Measurements from ENCODE around the gene C11orf68. TPM values are rescaled to one million over a fixed set of nuclear protein-coding genes. Genes with fewer than 3 reads are reported as not detected.
"Not testable (repeated sequence)": the region's sequence is repeated elsewhere in the genome, so short reads cannot be mapped to it uniquely, and the experiment has no call there.

C11orf68 gene
- total RNA-seq, 1 donor from 2014 or later, result 42.0 TPM

- ATAC-seq (no peak), DNase-seq (ENCODE audit: low spot score) (no peak)
- intact Hi-C loops (cut with DNase I), result no loop called here
Observed at GRCh38 chr11:65896034-65896999, 22.5 kb downstream of the C11orf68 start.

- DNase-seq (ENCODE audit: low spot score), result no peak
- intact Hi-C loops (cut with DNase I), result no loop called here
- ATAC-seq, result no peak
Observed at GRCh38 chr11:65895482-65895981, 23.3 kb downstream of the C11orf68 start.

- no peak for DNase-seq (ENCODE audit: low spot score)
- ATAC-seq, result no peak
- intact Hi-C loops (cut with DNase I), result no loop called here
Observed at GRCh38 chr11:65894034-65894591, 24.7 kb downstream of the C11orf68 start.

- DNase-seq (ENCODE audit: low spot score) (no peak), ATAC-seq (no peak)
- intact Hi-C loops (cut with DNase I), result no loop called here
Observed at GRCh38 chr11:65892661-65893317, 26.1 kb downstream of the C11orf68 start.

GRCh38 chr11:65892137-65892540, 26.7 kb downstream of the C11orf68 start:
- DNase-seq (ENCODE audit: low spot score); intact Hi-C loops (cut with DNase I); ATAC-seq: not testable (repeated sequence)

- ATAC-seq (no peak), DNase-seq (ENCODE audit: low spot score) (no peak)
- intact Hi-C loops (cut with DNase I), result no loop called here
Observed at GRCh38 chr11:65891219-65892136, 27.4 kb downstream of the C11orf68 start.

- intact Hi-C loops (cut with DNase I), result no loop called here
- peak; percentile 88 for ATAC-seq
Observed at GRCh38 chr11:65890324-65891218, 28.3 kb downstream of the C11orf68 start, which contains the start of gene CCDC85B. CCDC85B (plus strand) TSS chr11:65890673; CDS start chr11:65890784, 111 bp downstream.

GRCh38 chr11:65888163-65888814, 30.6 kb downstream of the C11orf68 start, which contains the start of gene FIBP:
FIBP (minus strand) TSS chr11:65888471; CDS start chr11:65888418, 53 bp downstream.
- intact Hi-C loops (cut with DNase I), result loop anchor here (10.0 kb wide), 1 partner anchor 97 kb away; no protein-coding TSS in a partner anchor
- ATAC-seq (peak; percentile 91), DNase-seq (ENCODE audit: low spot score) (peak; percentile 98)

More at GRCh38 chr11:65890324-65891218, 28.3 kb downstream of the C11orf68 start, which contains the start of gene CCDC85B:
- peak; percentile 99 for DNase-seq (ENCODE audit: low spot score)

GRCh38 chr11:65887723-65888162, 31.1 kb downstream of the C11orf68 start:
- ATAC-seq, result no peak
- DNase-seq (ENCODE audit: low spot score), result no peak
- intact Hi-C loops (cut with DNase I), result loop anchor here (10.0 kb wide), 1 partner anchor 97 kb away; no protein-coding TSS in a partner anchor

- DNase-seq (ENCODE audit: low spot score) (no peak), ATAC-seq (no peak)
- intact Hi-C loops (cut with DNase I), result loop anchor here (10.0 kb wide), 1 partner anchor 98 kb away; no protein-coding TSS in a partner anchor
Observed at GRCh38 chr11:65886826-65887722, 31.8 kb downstream of the C11orf68 start.

- DNase-seq (ENCODE audit: low spot score) (no peak), ATAC-seq (no peak)
- intact Hi-C loops (cut with DNase I), result loop anchor here (10.0 kb wide), 1 partner anchor 99 kb away; no protein-coding TSS in a partner anchor
Observed at GRCh38 chr11:65885808-65886536, 32.9 kb downstream of the C11orf68 start.

- no peak for DNase-seq (ENCODE audit: low spot score)
- ATAC-seq, result no peak
- intact Hi-C loops (cut with DNase I), result loop anchor here (10.0 kb wide), 1 partner anchor 100 kb away; no protein-coding TSS in a partner anchor
Observed at GRCh38 chr11:65885231-65885630, 33.6 kb downstream of the C11orf68 start.

- intact Hi-C loops (cut with DNase I), result loop anchor here (10.0 kb wide), 1 partner anchor 100 kb away; no protein-coding TSS in a partner anchor
- peak; percentile 85 for DNase-seq (ENCODE audit: low spot score)
- no peak for ATAC-seq
Observed at GRCh38 chr11:65884716-65885092, 34.2 kb downstream of the C11orf68 start.

Measured in sciatic nerve (tissue), 2 donors.